IMR-90 (cell line): Measurements from ENCODE around the gene AHI1.

Experiments
- BHLHE40 ChIP-seq: fragments of 150-350 bp; IDR thresholded peaks from 2 replicates; pipeline ENCODE4 v1.6.1; 2016; ENCODE audit warnings: mild to moderate bottlenecking, low read depth, low read length
- CEBPB ChIP-seq: IDR thresholded peaks from 2 replicates; pipeline ENCODE4 v1.6.1; 2012; ENCODE audit warnings: low read depth, low read length, improper control_type of control experiment
- MAFK ChIP-seq: IDR thresholded peaks from 2 replicates; pipeline ENCODE4 v1.6.1; 2012; ENCODE audit warnings: low read depth, low read length, improper control_type of control experiment
- MXI1 ChIP-seq: IDR thresholded peaks from 2 replicates; pipeline ENCODE4 v1.6.1; 2012; ENCODE audit warnings: low read depth, mild to moderate bottlenecking, low read length, moderate library complexity, borderline replicate concordance
- POLR2A ChIP-seq: IDR thresholded peaks from 2 replicates; pipeline ENCODE4 v1.6.1; 2012; ENCODE audit warnings: mild to moderate bottlenecking, low read depth, low read length
- RAD21 ChIP-seq: IDR thresholded peaks from 2 replicates; pipeline ENCODE4 v1.6.1; 2012; ENCODE audit warnings: low read length, improper control_type of control experiment
- RCOR1 ChIP-seq: IDR thresholded peaks from 2 replicates; pipeline ENCODE4 v1.6.1; 2012; ENCODE audit warnings: mild to moderate bottlenecking, low read length, improper control_type of control experiment; ENCODE audit not compliant: insufficient replicate concordance
- RFX5 ChIP-seq: IDR thresholded peaks from 2 replicates; pipeline ENCODE4 v1.8.0; 2012; ENCODE audit warnings: low read depth, mild to moderate bottlenecking, low read length, moderate library complexity
- SMC3 ChIP-seq: fragments of 150-350 bp; IDR thresholded peaks from 2 replicates; pipeline ENCODE4 v1.6.1; 2016; ENCODE audit warnings: low read depth, mild to moderate bottlenecking, antibody characterized with exemption, low read length, moderate library complexity
- TF ChIP-seq, protein P1 (sequence below): conservative IDR thresholded peaks from 2 replicates; pipeline ENCODE4 v1.5.1; 2012; ENCODE audit warnings: mild to moderate bottlenecking, low read depth, low read length, improper control_type of control experiment
- TF ChIP-seq, protein P2 (sequence below): fragments of 150-350 bp; IDR thresholded peaks from 2 replicates; pipeline ENCODE4 v1.6.1; 2017; ENCODE audit warnings: mild to moderate bottlenecking, antibody characterized with exemption, low read length, low read depth

DNA sequence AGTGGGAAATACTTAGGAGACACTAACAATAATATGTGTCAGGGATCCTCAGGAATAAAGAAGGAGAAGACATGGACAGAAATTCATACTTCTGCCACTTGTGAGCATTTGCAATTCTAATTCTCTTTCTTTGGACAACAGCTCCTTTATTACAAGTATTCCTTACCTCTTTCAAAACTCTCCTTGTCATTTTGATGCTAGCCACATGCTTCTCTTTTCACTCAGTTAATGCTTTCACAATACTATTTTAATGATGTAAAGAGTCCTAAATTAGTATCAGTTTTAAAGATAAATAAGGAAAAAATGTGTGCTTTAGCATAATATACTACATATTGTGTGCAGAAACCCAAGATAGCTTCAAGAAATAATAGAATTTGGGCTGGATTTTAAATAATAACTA lies 62.5 kb downstream of the AHI1 start:
- TF ChIP-seq, protein P1, sequence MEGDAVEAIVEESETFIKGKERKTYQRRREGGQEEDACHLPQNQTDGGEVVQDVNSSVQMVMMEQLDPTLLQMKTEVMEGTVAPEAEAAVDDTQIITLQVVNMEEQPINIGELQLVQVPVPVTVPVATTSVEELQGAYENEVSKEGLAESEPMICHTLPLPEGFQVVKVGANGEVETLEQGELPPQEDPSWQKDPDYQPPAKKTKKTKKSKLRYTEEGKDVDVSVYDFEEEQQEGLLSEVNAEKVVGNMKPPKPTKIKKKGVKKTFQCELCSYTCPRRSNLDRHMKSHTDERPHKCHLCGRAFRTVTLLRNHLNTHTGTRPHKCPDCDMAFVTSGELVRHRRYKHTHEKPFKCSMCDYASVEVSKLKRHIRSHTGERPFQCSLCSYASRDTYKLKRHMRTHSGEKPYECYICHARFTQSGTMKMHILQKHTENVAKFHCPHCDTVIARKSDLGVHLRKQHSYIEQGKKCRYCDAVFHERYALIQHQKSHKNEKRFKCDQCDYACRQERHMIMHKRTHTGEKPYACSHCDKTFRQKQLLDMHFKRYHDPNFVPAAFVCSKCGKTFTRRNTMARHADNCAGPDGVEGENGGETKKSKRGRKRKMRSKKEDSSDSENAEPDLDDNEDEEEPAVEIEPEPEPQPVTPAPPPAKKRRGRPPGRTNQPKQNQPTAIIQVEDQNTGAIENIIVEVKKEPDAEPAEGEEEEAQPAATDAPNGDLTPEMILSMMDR: no peak
- TF ChIP-seq POLR2A (no peak), RAD21 (no peak), MAFK (no peak), CEBPB (no peak), RFX5 (no peak), RCOR1 (no peak), MXI1 (no peak), BHLHE40 (no peak), SMC3 (no peak)
- TF ChIP-seq, protein P2, sequence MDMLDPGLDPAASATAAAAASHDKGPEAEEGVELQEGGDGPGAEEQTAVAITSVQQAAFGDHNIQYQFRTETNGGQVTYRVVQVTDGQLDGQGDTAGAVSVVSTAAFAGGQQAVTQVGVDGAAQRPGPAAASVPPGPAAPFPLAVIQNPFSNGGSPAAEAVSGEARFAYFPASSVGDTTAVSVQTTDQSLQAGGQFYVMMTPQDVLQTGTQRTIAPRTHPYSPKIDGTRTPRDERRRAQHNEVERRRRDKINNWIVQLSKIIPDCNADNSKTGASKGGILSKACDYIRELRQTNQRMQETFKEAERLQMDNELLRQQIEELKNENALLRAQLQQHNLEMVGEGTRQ: no peak
